Heart left ventricle (tissue), 16 donors: Measurements from ENCODE around the gene VGLL3. TPM values are rescaled to one million over a fixed set of nuclear protein-coding genes. Genes with fewer than 3 reads are reported as not detected.
A peak's percentile ranks its signal among the peaks of the same experiment; 100 is the strongest.

ENCODE experiments used
- ATAC-seq, 4 donors: fragments of 200-7000 bp; cut with Tn5 transposase; one replicate each; pipeline ENCODE4 v1.9.1; 2020 to 2022; ENCODE audit warnings: moderate library complexity in 4 of 4, mild to moderate bottlenecking in 3 of 4, moderate number of reproducible peaks in 1 of 4
- DNase-seq, 5 donors: peaks; one replicate each; pipeline ENCODE4 v3.0.0-alpha.2; 2020
- H3K27ac ChIP-seq, 12 donors: fragments of 200-600 bp; sonication (generic) in 4 of 12; one replicate each; pipeline versions ENCODE4 v1.5.0 to v1.8.0; 2016 to 2022; ENCODE audit warnings: mild to moderate bottlenecking in 2 of 12
- H3K27me3 ChIP-seq, 9 donors: fragments of 200-600 bp; sonication (generic) in 2 of 9; one replicate each; pipeline versions ENCODE4 v1.5.1 to v1.8.0; 2016 to 2022; ENCODE audit warnings: mild to moderate bottlenecking in 3 of 9
- H3K36me3 ChIP-seq, 9 donors: fragments of 200-600 bp; sonication (generic) in 2 of 9; one replicate each; pipeline versions ENCODE4 v1.5.0 to v1.8.0; 2018 to 2022; ENCODE audit warnings: mild to moderate bottlenecking in 2 of 9
- H3K4me1 ChIP-seq, 12 donors: fragments of 200-600 bp; sonication (generic) in 4 of 12; one replicate each; pipeline versions ENCODE4 v1.5.0 to v1.8.0; 2016 to 2022; ENCODE audit warnings: mild to moderate bottlenecking in 3 of 12
- H3K4me3 ChIP-seq, 12 donors: fragments of 200-600 bp; sonication (generic) in 4 of 12; one replicate each; pipeline versions ENCODE4 v1.5.0 to v1.8.0; 2017 to 2022; ENCODE audit warnings: mild to moderate bottlenecking in 9 of 12, moderate library complexity in 4 of 12
- H3K9me3 ChIP-seq, 12 donors: fragments of 200-600 bp; sonication (generic) in 4 of 12; one replicate each; pipeline versions ENCODE4 v1.5.0 to v1.8.0; 2016 to 2022; ENCODE audit warnings: mild to moderate bottlenecking in 1 of 12
- POLR2A ChIP-seq, 2 donors: fragments of 450-650 bp; IDR thresholded peaks; one replicate each; pipeline ENCODE4 v1.6.1; 2017; ENCODE audit warnings: antibody characterized with exemption in 2 of 2, mild to moderate bottlenecking in 2 of 2, moderate library complexity in 2 of 2
- WGBS, 4 donors: extraction: QIAGEN DNeasy Blood & Tissue Kit in 2 of 4; methylation state at CpG; one replicate each; pipeline versions ENCODE4 v1.1.5 to v1.1.7; 2013 to 2018; 5-methylcytosine and 5-hydroxymethylcytosine counted together
- intact Hi-C, 10 donors: fragments of 100-400 bp; cut with DNase I; formaldehyde crosslinking; loops; one replicate each; pipeline versions ENCODE4 v1.11.1 to v1.14.2; 2022
- polyA plus RNA-seq, 2 donors: library from polyadenylated mRNA; stranded (reverse); fragments of 200-250 nt; gene quantifications; one replicate each; pipeline ENCODE4 v1.2.3, GENCODE V29; 2013
- total RNA-seq, 9 donors: library from RNA; depleted of rRNA in 2 of 9; stranded (reverse); fragments of >200 nt in 2 of 9; fragmentation: NEBNext Ultra II Directional in 3 of 9; extraction: Animal tissue kit (Norgen Biotek cat#: 25700) in 3 of 9; gene quantifications; one replicate each; pipeline versions ENCODE4 v1.1.0 to v1.2.4, GENCODE V29; 2016 to 2023
- TF ChIP-seq, protein P1 (sequence below), 12 donors: fragments of 200-600 bp; sonication (generic) in 4 of 12; IDR thresholded peaks; one replicate each; pipeline versions ENCODE4 v1.5.0 to v1.8.0; 2018 to 2022; ENCODE audit warnings: antibody characterized with exemption in 12 of 12, mild to moderate bottlenecking in 5 of 12
- donor health status: ischemic (EF 13 %, LVEDD 7.1; RV severe dilation, severe dysfunction).
- donor health status: healthy with polysubstance abuse.
- donor health status: DM: no; HTN: yes; CAD: no.
- donor health status: DM: no; HTN: no; CAD: no.
- donor health status: ischemic (EF 25% LVEDD 6.9; RV normal size, moderate dysfunction).
- donor health status: ischemic (EF 25% LVEDD 5.7; RV mildly dilated, moderate dysfunction).
- donor health status: healthy.
- donor health status: DM: yes; HTN: yes; CAD: no.
- donor health status: ischemic (EF 35%, LVEDD 5.7; RV mildly dilated, moderate dysfunction).
- donor health status: nonischemic (EF 11% LVEDD 7.7; RV severe dilation, severe dysfunction).
- donor health status: DM: yes; HTN: yes; CAD: no.
- donor health status: PGD.
- donor health status: ischemic (EF 29% LVEDD 5.4; RV normal size, mild dysfunction).
- donor health status: nonischemic (EF 23%, LVEDD 6.1; RV moderate dilation, normal function).

Gene VGLL3
- total and polyA plus RNA-seq, 11 donors, result 0.65 to 25.4 (median 6.3) TPM

DNA sequence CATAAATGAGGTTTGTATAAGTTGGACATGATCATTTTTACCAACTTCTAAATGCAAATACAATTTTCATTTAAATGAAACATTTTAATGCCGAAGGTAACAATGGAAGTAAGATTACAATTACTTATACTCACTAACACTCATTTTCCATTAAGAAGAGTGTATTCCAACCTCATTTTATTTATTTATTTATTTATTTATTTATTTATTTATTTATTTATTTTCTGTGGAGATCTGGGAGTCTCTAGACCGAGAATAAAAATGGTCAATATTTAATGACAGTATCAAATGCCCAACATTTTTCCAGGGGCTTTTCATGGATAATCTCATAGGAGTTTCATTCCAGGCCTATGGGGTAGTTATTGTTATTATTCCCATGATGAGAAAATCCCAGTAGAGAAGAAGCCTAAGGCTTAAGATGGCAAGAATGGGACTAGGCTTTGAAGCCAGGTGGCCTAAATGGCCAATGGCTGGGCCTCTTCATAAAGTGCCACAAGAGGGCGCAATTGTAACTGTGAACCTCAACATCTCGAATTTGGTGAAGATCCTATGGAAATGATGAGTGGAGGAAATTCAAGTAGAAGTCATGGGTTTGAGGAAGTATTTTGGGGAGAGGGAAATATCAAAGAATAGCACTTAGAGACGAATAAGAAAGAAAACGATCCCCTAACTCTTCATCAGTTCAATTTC lies 21.3 kb downstream of the VGLL3 start:
- WGBS, 4 donors, result 54 to 67% (median 62%) methylated on average over 6 of the region's 6 CpGs
- Histone ChIP-seq H3K27me3 (no peaks in the 10 kb centered on the region), H3K4me1 (peaks cover 0 to 4% (median 0%) of the 10 kb centered on the region in 12 donors), H3K36me3 (peaks cover 0 to 13% (median 0%) of the 10 kb centered on the region in 9 donors), H3K4me3 (no peak overlapping the region), H3K9me3 (no peaks in the 10 kb centered on the region), H3K27ac (no peak overlapping the region)
- ATAC-seq, result no peak
- no peak for TF ChIP-seq POLR2A (IDR thresholded peaks at IDR 0.05)
- TF ChIP-seq, protein P1, sequence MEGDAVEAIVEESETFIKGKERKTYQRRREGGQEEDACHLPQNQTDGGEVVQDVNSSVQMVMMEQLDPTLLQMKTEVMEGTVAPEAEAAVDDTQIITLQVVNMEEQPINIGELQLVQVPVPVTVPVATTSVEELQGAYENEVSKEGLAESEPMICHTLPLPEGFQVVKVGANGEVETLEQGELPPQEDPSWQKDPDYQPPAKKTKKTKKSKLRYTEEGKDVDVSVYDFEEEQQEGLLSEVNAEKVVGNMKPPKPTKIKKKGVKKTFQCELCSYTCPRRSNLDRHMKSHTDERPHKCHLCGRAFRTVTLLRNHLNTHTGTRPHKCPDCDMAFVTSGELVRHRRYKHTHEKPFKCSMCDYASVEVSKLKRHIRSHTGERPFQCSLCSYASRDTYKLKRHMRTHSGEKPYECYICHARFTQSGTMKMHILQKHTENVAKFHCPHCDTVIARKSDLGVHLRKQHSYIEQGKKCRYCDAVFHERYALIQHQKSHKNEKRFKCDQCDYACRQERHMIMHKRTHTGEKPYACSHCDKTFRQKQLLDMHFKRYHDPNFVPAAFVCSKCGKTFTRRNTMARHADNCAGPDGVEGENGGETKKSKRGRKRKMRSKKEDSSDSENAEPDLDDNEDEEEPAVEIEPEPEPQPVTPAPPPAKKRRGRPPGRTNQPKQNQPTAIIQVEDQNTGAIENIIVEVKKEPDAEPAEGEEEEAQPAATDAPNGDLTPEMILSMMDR (IDR thresholded peaks at IDR 0.05), result peak; percentile 21 to 57 (median 44)
- no peak for DNase-seq
- intact Hi-C loops, result loop anchor here in 2 of 10 donors (5.0 to 10.0 kb wide), 2 partner anchors 113 to 195 kb away; no protein-coding TSS in a partner anchor

DNA sequence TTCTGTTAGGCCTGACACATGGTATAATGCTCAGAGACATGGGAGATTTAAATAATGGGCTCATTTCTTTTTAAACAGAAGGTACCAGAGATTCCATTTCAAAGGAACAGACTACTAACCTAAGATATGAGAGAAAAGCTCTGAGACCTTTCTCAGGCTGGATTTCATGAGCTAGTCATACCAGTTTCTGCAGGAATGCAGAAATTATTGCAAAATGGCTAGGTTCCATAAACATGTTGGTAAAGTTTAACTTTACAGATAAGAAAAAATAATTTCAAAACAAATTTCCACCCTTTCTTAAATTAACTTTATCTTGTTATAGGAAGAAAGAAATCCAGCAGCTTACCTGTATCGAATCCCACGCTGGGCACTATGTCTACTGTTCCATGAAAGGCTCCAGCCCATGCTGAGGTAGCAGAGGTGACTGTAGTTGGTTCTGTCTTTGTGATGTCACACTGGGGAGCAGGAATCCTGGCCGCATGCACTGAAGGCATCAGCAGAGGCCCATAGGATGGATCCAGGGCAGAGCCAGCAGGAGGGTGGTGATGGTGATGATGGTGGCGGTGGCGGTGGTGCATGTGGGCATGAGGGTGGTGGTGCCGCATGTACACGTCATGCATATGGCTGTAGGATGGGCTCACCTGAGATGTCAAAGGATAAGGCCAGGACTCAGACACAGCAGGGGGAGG lies 22.6 kb downstream of the VGLL3 start:
- ATAC-seq (no peak), DNase-seq (no peak)
- TF ChIP-seq, protein P1 (IDR thresholded peaks at IDR 0.05), result no peak
- TF ChIP-seq POLR2A (IDR thresholded peaks at IDR 0.05), result no peak
- 87 to 91% (median 89%) methylated on average over 7 of the region's 7 CpGs for WGBS, 4 donors
- peaks cover 0 to 4% (median 0%) of the 10 kb centered on the region in 12 donors for H3K9me3 ChIP-seq
- H3K27ac ChIP-seq, result no peak overlapping the region
- no peaks in the 10 kb centered on the region for H3K27me3 ChIP-seq
- intact Hi-C loops, result no loop called here
- H3K4me1 ChIP-seq, result no peaks in the 10 kb centered on the region
- H3K36me3 ChIP-seq, result peaks cover 0 to 13% (median 0%) of the 10 kb centered on the region in 9 donors
- no peak overlapping the region for H3K4me3 ChIP-seq

DNA sequence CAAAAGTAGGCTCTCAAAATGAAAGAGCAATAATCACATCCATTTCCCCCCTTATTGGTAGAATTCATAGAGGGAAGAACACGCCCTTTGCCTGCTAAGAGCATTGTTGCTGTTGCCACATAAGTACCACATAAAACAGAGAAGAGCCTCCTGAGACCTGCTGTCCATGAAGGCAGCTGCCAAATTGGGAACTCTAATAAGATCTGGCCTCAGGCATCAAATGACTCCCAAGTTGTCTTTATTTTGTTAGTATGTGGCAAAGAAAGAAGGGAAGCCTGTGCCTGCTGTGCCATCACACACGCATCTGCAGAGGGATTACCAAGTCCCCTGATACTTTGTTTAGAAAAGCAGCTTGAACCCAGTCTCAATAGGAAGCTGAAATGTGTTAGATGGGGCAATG lies 23.9 kb downstream of the VGLL3 start:
- Histone ChIP-seq H3K4me3 (no peak overlapping the region), H3K27ac (no peak overlapping the region), H3K4me1 (no peaks in the 10 kb centered on the region), H3K27me3 (no peaks in the 10 kb centered on the region), H3K36me3 (peaks cover 0 to 15% (median 0%) of the 10 kb centered on the region in 9 donors), H3K9me3 (peaks cover 0 to 4% (median 0%) of the 10 kb centered on the region in 12 donors)
- intact Hi-C loops, result no loop called here
- TF ChIP-seq, protein P1 (IDR thresholded peaks at IDR 0.05), result no peak
- 54 to 73% (median 61%) methylated on average over 2 of the region's 2 CpGs for WGBS, 4 donors
- DNase-seq (no peak), ATAC-seq (no peak)

DNA sequence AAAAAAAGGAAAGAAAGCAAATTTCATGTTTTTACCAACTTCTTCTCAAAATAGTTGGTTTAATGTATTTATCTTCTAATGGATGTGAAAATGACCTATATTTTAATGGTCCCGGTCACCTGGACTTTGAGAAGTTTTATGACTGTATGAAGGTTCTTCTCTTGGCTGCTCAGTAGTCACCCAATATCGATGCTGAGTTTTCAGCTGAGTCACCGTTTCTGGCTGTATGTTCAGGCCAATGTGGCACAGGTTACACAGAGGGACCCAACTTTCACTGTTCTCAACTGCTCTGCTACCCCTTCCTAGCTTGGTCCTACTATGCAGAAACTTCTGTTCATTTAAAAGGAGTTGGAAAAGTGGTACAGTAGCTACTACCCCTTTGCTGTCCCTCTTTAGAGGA lies 25.8 kb downstream of the VGLL3 start:
- no peak for ATAC-seq
- TF ChIP-seq, protein P1 (IDR thresholded peaks at IDR 0.05), result no peak
- TF ChIP-seq POLR2A (IDR thresholded peaks at IDR 0.05), result no peak
- intact Hi-C loops, result no loop called here
- Histone ChIP-seq H3K27me3 (no peaks in the 10 kb centered on the region), H3K4me1 (no peaks in the 10 kb centered on the region), H3K27ac (no peak overlapping the region), H3K4me3 (no peak overlapping the region), H3K36me3 (peaks cover 0 to 15% (median 0%) of the 10 kb centered on the region in 9 donors), H3K9me3 (peaks cover 0 to 4% (median 0%) of the 10 kb centered on the region in 12 donors)
- 80 to 89% (median 87%) methylated on average over 3 of the region's 3 CpGs for WGBS, 4 donors
- no peak for DNase-seq
